IPS-20b (cell line): ENCODE results near the gene MS4A10.

Experiments
- H3K27ac ChIP-seq: one replicate; pipeline ENCODE4 v1.5.1; 2013; ENCODE audit warnings: low read length
- H3K27me3 ChIP-seq: 2 replicates; pipeline ENCODE4 v1.6.1; 2013; ENCODE audit warnings: mild to moderate bottlenecking, low read length, inconsistent platforms; ENCODE audit not compliant: insufficient read depth
- H3K36me3 ChIP-seq: 2 replicates; pipeline ENCODE4 v1.6.1; 2013; ENCODE audit warnings: low read depth, mild to moderate bottlenecking, inconsistent platforms, low read length, moderate library complexity; ENCODE audit not compliant: insufficient read depth
- H3K4me1 ChIP-seq: 2 replicates; pipeline ENCODE4 v1.6.1; 2013; ENCODE audit warnings: mild to moderate bottlenecking, control low read depth, inconsistent platforms, low read length, moderate library complexity; ENCODE audit not compliant: insufficient read depth
- H3K4me3 ChIP-seq: 2 replicates; pipeline ENCODE4 v1.5.1; 2013; ENCODE audit warnings: mild to moderate bottlenecking, low read length, inconsistent platforms
- H3K9ac ChIP-seq: 2 replicates; pipeline ENCODE4 v1.6.1; 2013; ENCODE audit warnings: low read depth, mild to moderate bottlenecking, inconsistent platforms, low read length, moderate library complexity
- H3K9me3 ChIP-seq: 2 replicates; pipeline ENCODE4 v1.6.1; 2013; ENCODE audit warnings: mild to moderate bottlenecking, low read depth, low read length, inconsistent platforms; ENCODE audit not compliant: insufficient read depth

Gene MS4A10

GRCh38 chr11:60780065-60780464 is 5.1 kb upstream of the MS4A10 start:
- Histone ChIP-seq H3K27ac (no peak overlapping the region), H3K9me3 (no peaks in the 10 kb centered on the region), H3K36me3 (no peaks in the 10 kb centered on the region), H3K9ac (no peak overlapping the region), H3K27me3 (no peaks in the 10 kb centered on the region), H3K4me1 (no peaks in the 10 kb centered on the region), H3K4me3 (no peak overlapping the region)

- H3K9me3 ChIP-seq, result no peaks in the 10 kb centered on the region
- no peak overlapping the region for H3K9ac ChIP-seq
These were observed 4.4 kb upstream of the MS4A10 start for GRCh38 chr11:60780774-60781173.

GRCh38 chr11:60781286-60781980 is 3.7 kb upstream of the MS4A10 start:
- Histone ChIP-seq H3K4me1 (no peaks in the 10 kb centered on the region), H3K27ac (no peak overlapping the region), H3K27me3 (no peaks in the 10 kb centered on the region), H3K36me3 (no peaks in the 10 kb centered on the region), H3K9ac (no peak overlapping the region), H3K4me3 (no peak overlapping the region), H3K9me3 (no peaks in the 10 kb centered on the region)

More at GRCh38 chr11:60780774-60781173, 4.4 kb upstream of the MS4A10 start:
- Histone ChIP-seq H3K27me3 (no peaks in the 10 kb centered on the region), H3K27ac (no peak overlapping the region), H3K4me1 (no peaks in the 10 kb centered on the region), H3K36me3 (no peaks in the 10 kb centered on the region), H3K4me3 (no peak overlapping the region)

- no peaks in the 10 kb centered on the region for H3K9me3 ChIP-seq
- no peaks in the 10 kb centered on the region for H3K4me1 ChIP-seq
- no peaks in the 10 kb centered on the region for H3K36me3 ChIP-seq
- H3K27ac ChIP-seq, result no peak overlapping the region
- no peaks in the 10 kb centered on the region for H3K27me3 ChIP-seq
- H3K4me3 ChIP-seq, result no peak overlapping the region
- no peak overlapping the region for H3K9ac ChIP-seq
These were observed 3.2 kb upstream of the MS4A10 start for GRCh38 chr11:60781981-60782316.

- Histone ChIP-seq H3K4me1 (no peaks in the 10 kb centered on the region), H3K9ac (no peak overlapping the region), H3K4me3 (no peak overlapping the region), H3K36me3 (no peaks in the 10 kb centered on the region), H3K9me3 (no peaks in the 10 kb centered on the region), H3K27me3 (no peaks in the 10 kb centered on the region), H3K27ac (no peak overlapping the region)
These were observed 2.6 kb upstream of the MS4A10 start for GRCh38 chr11:60782393-60783140.

GRCh38 chr11:60783141-60783484 is 2.0 kb upstream of the MS4A10 start:
- Histone ChIP-seq H3K9ac (no peak overlapping the region), H3K4me3 (no peak overlapping the region), H3K4me1 (no peaks in the 10 kb centered on the region), H3K9me3 (no peaks in the 10 kb centered on the region), H3K27me3 (no peaks in the 10 kb centered on the region), H3K27ac (no peak overlapping the region), H3K36me3 (no peaks in the 10 kb centered on the region)

- Histone ChIP-seq H3K9ac (no peak overlapping the region), H3K4me3 (no peak overlapping the region), H3K4me1 (no peaks in the 10 kb centered on the region), H3K9me3 (no peaks in the 10 kb centered on the region), H3K27ac (no peak overlapping the region), H3K36me3 (no peaks in the 10 kb centered on the region), H3K27me3 (no peaks in the 10 kb centered on the region)
These were observed 1.2 kb upstream of the MS4A10 start for GRCh38 chr11:60783911-60784310.

- peaks cover 3% of the 10 kb centered on the region; the same call in 1 of the 2 replicates for H3K9me3 ChIP-seq
- no peak overlapping the region for H3K27ac ChIP-seq
- H3K4me1 ChIP-seq, result no peaks in the 10 kb centered on the region
- H3K4me3 ChIP-seq, result no peak overlapping the region
- H3K27me3 ChIP-seq, result no peaks in the 10 kb centered on the region
- H3K9ac ChIP-seq, result no peak overlapping the region
- H3K36me3 ChIP-seq, result no peaks in the 10 kb centered on the region
These were observed 751 bp downstream of the MS4A10 start for GRCh38 chr11:60785806-60786361.

GRCh38 chr11:60786811-60787567 is 1.9 kb downstream of the MS4A10 start:
- Histone ChIP-seq H3K9me3 (peaks cover 14% of the 10 kb centered on the region), H3K27me3 (no peaks in the 10 kb centered on the region), H3K9ac (no peak overlapping the region), H3K4me1 (no peaks in the 10 kb centered on the region), H3K4me3 (no peak overlapping the region), H3K27ac (no peak overlapping the region), H3K36me3 (no peaks in the 10 kb centered on the region)

GRCh38 chr11:60788401-60789125 is 3.4 kb downstream of the MS4A10 start:
- Histone ChIP-seq H3K9me3 (peaks cover 30% of the 10 kb centered on the region), H3K9ac (no peak overlapping the region), H3K27ac (no peak overlapping the region)

GRCh38 chr11:60790726-60791125 is 5.6 kb downstream of the MS4A10 start:
- no peak overlapping the region for H3K27ac ChIP-seq
- H3K9ac ChIP-seq, result no peak overlapping the region
- no peaks in the 10 kb centered on the region for H3K36me3 ChIP-seq
- no peaks in the 10 kb centered on the region for H3K27me3 ChIP-seq
- peaks cover 34% of the 10 kb centered on the region for H3K9me3 ChIP-seq
- H3K4me1 ChIP-seq, result no peaks in the 10 kb centered on the region
- H3K4me3 ChIP-seq, result no peak overlapping the region

More at GRCh38 chr11:60788401-60789125, 3.4 kb downstream of the MS4A10 start:
- H3K27me3 ChIP-seq, result no peaks in the 10 kb centered on the region
- no peaks in the 10 kb centered on the region for H3K36me3 ChIP-seq
- no peaks in the 10 kb centered on the region for H3K4me1 ChIP-seq
- H3K4me3 ChIP-seq, result no peak overlapping the region
